MM.1S (cell line): ENCODE measurements around the gene KSR1.

Experiments used
- CTCF ChIP-seq: fragments of 300-600 bp; sonication (generic); IDR thresholded peaks from 2 replicates; pipeline ENCODE4 v1.5.1; 2016; ENCODE audit warnings: antibody characterized with exemption, low read length, mixed read lengths
- EZH2phosphoT487 ChIP-seq: fragments of 300-600 bp; sonication (generic); IDR thresholded peaks from 2 replicates; pipeline ENCODE4 v1.6.1; 2018; ENCODE audit warnings: antibody characterized with exemption, low read length

GRCh38 chr17:27541301-27542023 lies 85.2 kb downstream of the KSR1 start:
- TF ChIP-seq CTCF (no peak), EZH2phosphoT487 (no peak)
